GM12872 (cell line): ENCODE measurements around the gene DCLK1.

Experiments
- CTCF ChIP-seq: IDR thresholded peaks from 3 replicates; pipeline ENCODE4 v1.5.1; 2011; ENCODE audit warnings: low read depth, mild to moderate bottlenecking, low read length, moderate library complexity; ENCODE audit not compliant: insufficient read depth

The DCLK1 gene

GRCh38 chr13:35888981-35889380 lies 242.2 kb downstream of the DCLK1 start:
- TF ChIP-seq CTCF, result no peak

DNA sequence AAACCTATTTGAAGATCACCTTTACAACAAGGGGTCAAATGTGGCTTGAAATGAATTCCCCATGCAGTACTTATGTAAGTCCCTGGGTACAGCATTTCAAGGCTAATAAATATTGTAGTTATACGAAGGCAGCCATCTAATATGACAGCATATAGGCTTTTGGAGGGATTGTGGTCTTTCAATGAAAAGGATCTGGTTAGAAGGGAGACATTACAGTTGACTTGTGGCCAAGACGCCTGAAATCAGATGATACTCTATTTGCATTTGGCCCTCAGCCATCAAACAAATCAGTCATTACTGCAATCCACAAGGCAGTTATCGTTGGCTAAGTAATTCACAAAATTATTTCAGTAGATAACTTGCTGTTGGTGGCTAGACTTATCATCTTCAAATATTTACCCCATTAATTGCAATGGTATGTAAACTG lies 242.7 kb downstream of the DCLK1 start:
- TF ChIP-seq CTCF, result no peak

DNA sequence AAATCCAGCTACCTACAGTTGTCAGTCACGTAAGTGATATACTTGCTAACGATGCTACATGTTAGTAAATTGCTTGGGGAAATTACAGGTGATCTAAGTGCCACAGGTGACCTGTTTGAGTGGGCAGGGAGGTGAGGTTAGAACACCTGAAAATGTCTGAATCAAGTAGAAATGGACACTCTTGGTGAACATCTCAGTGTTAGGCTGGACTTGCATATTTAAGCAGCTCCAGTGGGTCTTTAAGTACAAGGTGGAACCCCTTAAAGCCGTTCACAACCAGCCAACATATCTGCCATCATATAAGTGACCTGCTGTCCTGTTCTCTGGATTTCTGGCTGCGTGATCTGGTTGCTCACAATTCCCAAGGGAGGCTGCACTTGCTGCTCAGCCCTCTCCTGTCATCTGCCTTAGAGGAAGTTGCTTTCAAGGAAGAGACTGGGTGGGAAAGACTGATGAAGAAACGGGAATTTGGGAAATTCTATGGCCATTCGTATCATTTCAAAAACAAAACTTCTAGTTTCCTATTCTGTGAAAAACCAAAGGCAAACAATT lies 244.0 kb downstream of the DCLK1 start:
- TF ChIP-seq CTCF, result no peak

DNA sequence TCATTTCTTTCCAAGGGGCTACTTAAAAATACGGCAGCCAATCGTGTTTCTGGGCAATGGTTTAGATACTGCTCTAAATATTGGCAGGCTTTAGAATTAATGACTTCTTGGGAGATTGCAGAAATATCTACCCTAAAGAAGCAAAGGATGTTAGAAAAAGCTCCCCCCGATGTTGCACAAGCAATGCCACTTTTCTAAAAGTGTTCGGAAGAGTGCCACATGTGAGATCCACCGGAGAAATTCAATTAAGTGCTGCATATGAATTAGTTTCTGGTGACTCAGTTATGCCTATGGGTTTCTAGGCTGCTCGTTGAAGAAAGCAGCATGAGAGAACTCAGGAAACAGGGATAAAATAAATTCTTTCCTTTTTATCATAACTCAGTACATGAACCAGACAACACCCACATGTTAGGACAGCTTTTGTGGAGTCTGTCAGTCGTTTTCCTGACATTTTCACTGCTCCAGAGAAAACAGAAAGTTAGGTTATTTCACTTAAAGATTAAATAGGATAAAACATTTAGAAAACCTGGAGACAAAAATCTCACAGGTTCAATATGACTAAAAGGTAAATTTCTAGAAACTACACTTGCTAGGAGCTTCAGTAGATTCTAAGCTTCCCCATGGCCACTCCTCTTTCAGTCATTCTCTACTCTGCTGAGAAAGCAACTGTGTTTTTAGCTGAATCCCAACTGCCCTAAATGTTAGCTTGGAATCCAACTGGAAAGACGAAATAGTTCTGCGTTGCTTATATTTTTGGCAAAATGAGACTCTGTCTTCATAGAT lies 244.7 kb downstream of the DCLK1 start:
- TF ChIP-seq CTCF, result no peak

DNA sequence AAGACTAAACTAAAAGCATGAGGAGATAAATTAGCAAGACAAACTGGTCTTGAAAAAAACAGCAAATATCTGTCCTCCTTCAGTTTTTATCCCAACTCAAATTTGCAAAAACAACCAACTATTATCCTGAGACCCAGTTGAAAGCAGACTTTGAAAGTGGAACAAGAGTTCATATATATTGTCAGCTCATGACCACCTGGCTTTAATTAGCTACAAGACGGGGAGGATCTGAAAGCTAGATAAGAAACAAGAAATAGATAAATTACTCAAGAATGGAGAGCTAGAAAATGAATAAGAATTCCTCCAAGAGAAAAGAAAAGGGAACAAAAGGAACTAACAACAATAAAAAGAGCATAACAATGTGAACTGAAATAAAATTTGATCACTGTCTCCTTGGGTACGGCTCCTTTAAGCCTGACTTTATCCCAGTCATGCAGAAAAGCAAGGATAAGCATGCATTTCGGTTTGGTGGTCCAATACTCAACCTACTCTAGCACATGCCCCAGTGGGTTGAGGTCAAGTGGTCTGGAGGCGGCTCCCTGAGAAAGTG lies 246.9 kb downstream of the DCLK1 start:
- no peak for TF ChIP-seq CTCF

DNA sequence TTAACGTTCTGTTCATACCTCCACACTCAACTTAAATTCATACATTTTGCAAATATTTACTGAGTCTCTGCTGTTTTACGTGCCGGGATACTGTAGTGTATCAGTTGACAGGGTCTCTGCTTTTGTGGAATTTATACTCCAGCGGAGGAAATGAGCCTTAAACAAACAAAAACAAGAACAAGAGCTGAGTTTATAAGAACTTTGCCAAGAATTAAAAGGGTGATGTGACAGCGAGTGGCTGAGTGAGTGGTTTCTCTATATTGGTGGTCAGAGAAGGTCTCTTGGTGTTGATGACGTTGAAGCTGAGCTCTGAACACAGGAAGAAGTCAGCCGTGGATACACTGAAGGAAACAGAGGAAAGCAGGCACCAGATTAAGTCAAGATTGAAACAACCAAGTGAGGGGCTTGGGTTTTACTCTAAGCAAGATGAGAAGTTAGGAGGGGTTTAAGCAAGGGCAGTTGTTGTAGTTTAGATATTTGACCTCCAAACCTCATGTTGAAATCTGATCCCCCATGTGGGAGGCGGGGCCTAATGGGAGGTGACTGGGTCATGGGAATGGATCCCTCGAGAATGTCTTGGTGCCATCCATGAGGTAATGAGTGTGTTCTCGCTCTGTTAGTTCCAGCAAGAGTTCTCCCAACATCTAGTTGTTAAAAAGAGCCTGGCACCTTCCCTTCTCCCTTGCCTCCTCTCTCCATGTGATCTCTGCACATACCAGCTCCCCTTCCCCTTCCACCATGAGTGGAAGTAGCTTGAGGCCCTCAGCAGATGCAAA lies 248.3 kb downstream of the DCLK1 start:
- no peak for TF ChIP-seq CTCF

GRCh38 chr13:35881360-35881759 lies 249.8 kb downstream of the DCLK1 start:
- no peak for TF ChIP-seq CTCF
